ENCODE results near the gene OR52E2. TPM values are rescaled to one million over a fixed set of nuclear protein-coding genes. Genes with fewer than 3 reads are reported as not detected.

The OR52E2 gene
- not detected in 2 replicates for total RNA-seq

DNA sequence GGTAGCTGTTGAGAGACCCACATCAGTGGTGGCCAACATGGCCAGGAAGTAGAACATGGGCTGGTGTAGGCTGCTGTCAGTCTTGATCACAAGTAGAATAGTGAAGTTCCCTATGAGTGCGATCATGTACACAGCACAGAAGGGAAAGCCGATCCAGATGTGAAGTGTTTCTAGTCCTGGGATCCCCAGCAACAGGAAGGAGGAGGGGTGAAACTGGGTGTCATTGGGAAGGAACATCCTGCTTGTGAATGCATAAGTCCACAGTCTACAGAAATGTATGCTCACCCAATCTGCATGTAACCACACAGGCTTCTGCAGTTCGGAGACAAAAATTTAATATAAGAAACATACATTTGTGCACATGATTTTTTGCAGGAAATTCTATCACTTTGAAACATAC, at the start of gene OR52E2:
OR52E2 (minus strand) TSS at position 237 of the 400 bp plus-strand sequence; CDS start at position 237, 0 bp downstream.

DNA sequence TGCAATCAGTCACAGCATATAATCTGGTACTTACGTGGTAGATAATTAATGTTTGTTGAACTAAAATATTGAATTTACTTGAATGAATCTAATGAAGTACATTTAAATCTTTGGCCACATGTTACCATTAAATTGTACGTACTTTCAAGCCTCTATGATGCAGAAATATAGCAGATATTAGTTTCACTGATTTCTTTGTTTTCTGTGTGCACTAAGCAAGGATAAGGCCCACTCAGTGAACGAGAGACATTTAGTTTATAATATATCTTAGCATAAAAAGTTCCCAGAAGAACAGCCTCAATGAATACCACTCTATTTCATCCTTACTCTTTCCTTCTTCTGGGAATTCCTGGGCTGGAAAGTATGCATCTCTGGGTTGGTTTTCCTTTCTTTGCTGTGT, 9.8 kb upstream of the OR52E2 start, which contains the start of gene OR52E1:
OR52E1 (plus strand) TSS at position 301 of the 400 bp plus-strand sequence.

GRCh38 chr11:5046226-5046625, 13.2 kb downstream of the OR52E2 start, which contains the start of gene OR52J3:
OR52J3 (plus strand) TSS chr11:5046526; CDS start chr11:5046526, 0 bp downstream.

Other genes with a start within 250 kb of the OR52E2 start
- not detected in 2 replicates for gene OR51F2, start 238.3 kb downstream of the OR52E2 start, total RNA-seq
- gene OR51S1, start 210.4 kb downstream of the OR52E2 start, total RNA-seq: not detected in 2 replicates
- gene OR51T1, start 177.7 kb downstream of the OR52E2 start, total RNA-seq: not detected in 2 replicates
- gene OR51A7, start 155.8 kb downstream of the OR52E2 start, total RNA-seq: not detected in 2 replicates
- not detected in 2 replicates for gene OR51G2, start 140.3 kb downstream of the OR52E2 start, total RNA-seq
- not detected in 2 replicates for gene OR51G1, start 135.3 kb downstream of the OR52E2 start, total RNA-seq
- not detected in 2 replicates for gene OR51A4, start 112.0 kb downstream of the OR52E2 start, total RNA-seq
- not detected in 2 replicates for gene OR51A2, start 103.9 kb downstream of the OR52E2 start, total RNA-seq
- gene OR51L1, start 64.8 kb downstream of the OR52E2 start, total RNA-seq: not detected in 2 replicates
- gene OR52J3, start 13.1 kb downstream of the OR52E2 start, total RNA-seq: not detected in 2 replicates
- gene OR52E1, start 9.9 kb upstream of the OR52E2 start, total RNA-seq: not detected in 2 replicates
- not detected in 2 replicates for gene OR52A5, start 78.7 kb upstream of the OR52E2 start, total RNA-seq
- gene OR52A1, start 95.1 kb upstream of the OR52E2 start, total RNA-seq: not detected in 2 replicates
- gene OR51V1, start 141.1 kb upstream of the OR52E2 start, total RNA-seq: not detected in 2 replicates
- gene HBB, start 167.4 kb upstream of the OR52E2 start, total RNA-seq: not detected in 2 replicates
- gene HBD, start 174.9 kb upstream of the OR52E2 start, total RNA-seq: not detected in 2 replicates
- gene HBG1, start 190.2 kb upstream of the OR52E2 start, total RNA-seq: not detected in 2 replicates
- gene HBG2, start 195.2 kb upstream of the OR52E2 start, total RNA-seq: not detected in 2 replicates
- not detected in 2 replicates for gene HBE1, start 210.3 kb upstream of the OR52E2 start, total RNA-seq
- not detected in 2 replicates for gene OR51B4, start 242.3 kb upstream of the OR52E2 start, total RNA-seq